Chondrocyte (in vitro differentiated cells): ENCODE results near the gene PILRA. TPM values are rescaled to one million over a fixed set of nuclear protein-coding genes. Genes with fewer than 3 reads are reported as not detected.

Experiments
- DNase-seq: peaks from one replicate; pipeline ENCODE4 v3.0.0; 2021; ENCODE audit warnings: mixed read lengths, low spot score
- H3K27ac Mint-ChIP-seq: one replicate; pipeline ENCODE4 v1.8.0; 2021; ENCODE audit warnings: mild to moderate bottlenecking, moderate library complexity, mixed read lengths; ENCODE audit not compliant: unreplicated experiment
- H3K27me3 Mint-ChIP-seq: 2 replicates; pipeline ENCODE4 v1.8.0; 2021; ENCODE audit warnings: low read depth, mixed read lengths
- H3K36me3 Mint-ChIP-seq: 2 replicates; pipeline ENCODE4 v1.8.0; 2021; ENCODE audit warnings: low read depth, mixed read lengths
- H3K4me1 Mint-ChIP-seq: 2 replicates; pipeline ENCODE4 v1.8.0; 2021; ENCODE audit warnings: low read depth, mild to moderate bottlenecking, mixed read lengths
- H3K4me3 Mint-ChIP-seq: one replicate; pipeline ENCODE4 v1.8.0; 2021; ENCODE audit warnings: mild to moderate bottlenecking, moderate library complexity, mixed read lengths; ENCODE audit not compliant: unreplicated experiment
- H3K9me3 Mint-ChIP-seq: 2 replicates; pipeline ENCODE4 v1.8.0; 2021; ENCODE audit warnings: low read depth, mixed read lengths
- total RNA-seq: library from RNA; stranded (reverse); gene quantifications from 3 replicates; pipeline ENCODE4 v1.2.1, GENCODE V29; 2021
- TF ChIP-seq, protein P1 (sequence below): fragments of 200-600 bp; sonication (generic); IDR thresholded peaks from 2 replicates; pipeline ENCODE4 v1.5.0; 2021; ENCODE audit warnings: antibody characterized with exemption, mild to moderate bottlenecking, moderate library complexity

Gene PILRA
- total RNA-seq, 1 donor from 2014 or later: 0.60 TPM

DNA sequence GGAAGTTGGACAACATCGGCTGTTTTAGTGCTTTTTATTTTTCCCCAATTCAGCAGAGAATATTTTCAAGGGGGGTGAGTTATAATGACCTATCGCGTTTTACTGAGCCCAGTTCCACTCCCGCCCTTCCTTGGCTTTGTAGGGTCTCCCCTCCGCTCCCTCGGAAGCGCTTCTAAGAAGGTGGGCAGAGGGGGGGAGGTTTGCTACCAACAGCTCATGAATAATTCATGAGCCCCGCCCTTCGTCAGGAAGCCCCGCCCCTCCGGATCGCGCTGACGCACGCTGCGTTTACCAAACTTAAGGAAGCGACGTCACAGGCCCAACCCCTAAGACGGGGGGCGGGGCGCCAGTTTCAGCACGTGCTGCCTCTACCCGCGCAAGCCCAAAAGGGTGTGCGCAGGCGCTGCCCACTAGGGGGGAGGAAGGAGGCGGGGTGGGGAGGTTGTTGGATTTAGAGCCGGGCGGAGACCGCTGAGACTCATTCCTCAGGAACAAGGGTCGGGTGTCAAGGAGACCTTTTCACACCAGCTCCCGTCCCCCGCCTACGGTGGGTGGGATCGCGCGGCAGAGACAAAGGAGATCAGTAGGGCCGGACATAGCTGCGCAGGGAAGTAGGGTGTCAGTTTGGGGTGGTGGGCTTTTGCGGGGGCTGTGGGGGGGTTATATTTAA, 55.8 kb downstream of the PILRA start:
- peaks cover 3% of the 10 kb centered on the region for H3K36me3 Mint-ChIP-seq
- no peaks in the 10 kb centered on the region for H3K27me3 Mint-ChIP-seq
- H3K27ac Mint-ChIP-seq: peak overlapping the region; percentile 100
- peaks cover 36% of the 10 kb centered on the region for H3K4me1 Mint-ChIP-seq
- peak overlapping the region; percentile 99 for H3K4me3 Mint-ChIP-seq
- peak; percentile 100 for DNase-seq
- TF ChIP-seq, protein P1, sequence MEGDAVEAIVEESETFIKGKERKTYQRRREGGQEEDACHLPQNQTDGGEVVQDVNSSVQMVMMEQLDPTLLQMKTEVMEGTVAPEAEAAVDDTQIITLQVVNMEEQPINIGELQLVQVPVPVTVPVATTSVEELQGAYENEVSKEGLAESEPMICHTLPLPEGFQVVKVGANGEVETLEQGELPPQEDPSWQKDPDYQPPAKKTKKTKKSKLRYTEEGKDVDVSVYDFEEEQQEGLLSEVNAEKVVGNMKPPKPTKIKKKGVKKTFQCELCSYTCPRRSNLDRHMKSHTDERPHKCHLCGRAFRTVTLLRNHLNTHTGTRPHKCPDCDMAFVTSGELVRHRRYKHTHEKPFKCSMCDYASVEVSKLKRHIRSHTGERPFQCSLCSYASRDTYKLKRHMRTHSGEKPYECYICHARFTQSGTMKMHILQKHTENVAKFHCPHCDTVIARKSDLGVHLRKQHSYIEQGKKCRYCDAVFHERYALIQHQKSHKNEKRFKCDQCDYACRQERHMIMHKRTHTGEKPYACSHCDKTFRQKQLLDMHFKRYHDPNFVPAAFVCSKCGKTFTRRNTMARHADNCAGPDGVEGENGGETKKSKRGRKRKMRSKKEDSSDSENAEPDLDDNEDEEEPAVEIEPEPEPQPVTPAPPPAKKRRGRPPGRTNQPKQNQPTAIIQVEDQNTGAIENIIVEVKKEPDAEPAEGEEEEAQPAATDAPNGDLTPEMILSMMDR: no peak
- H3K9me3 Mint-ChIP-seq: no peaks in the 10 kb centered on the region

DNA sequence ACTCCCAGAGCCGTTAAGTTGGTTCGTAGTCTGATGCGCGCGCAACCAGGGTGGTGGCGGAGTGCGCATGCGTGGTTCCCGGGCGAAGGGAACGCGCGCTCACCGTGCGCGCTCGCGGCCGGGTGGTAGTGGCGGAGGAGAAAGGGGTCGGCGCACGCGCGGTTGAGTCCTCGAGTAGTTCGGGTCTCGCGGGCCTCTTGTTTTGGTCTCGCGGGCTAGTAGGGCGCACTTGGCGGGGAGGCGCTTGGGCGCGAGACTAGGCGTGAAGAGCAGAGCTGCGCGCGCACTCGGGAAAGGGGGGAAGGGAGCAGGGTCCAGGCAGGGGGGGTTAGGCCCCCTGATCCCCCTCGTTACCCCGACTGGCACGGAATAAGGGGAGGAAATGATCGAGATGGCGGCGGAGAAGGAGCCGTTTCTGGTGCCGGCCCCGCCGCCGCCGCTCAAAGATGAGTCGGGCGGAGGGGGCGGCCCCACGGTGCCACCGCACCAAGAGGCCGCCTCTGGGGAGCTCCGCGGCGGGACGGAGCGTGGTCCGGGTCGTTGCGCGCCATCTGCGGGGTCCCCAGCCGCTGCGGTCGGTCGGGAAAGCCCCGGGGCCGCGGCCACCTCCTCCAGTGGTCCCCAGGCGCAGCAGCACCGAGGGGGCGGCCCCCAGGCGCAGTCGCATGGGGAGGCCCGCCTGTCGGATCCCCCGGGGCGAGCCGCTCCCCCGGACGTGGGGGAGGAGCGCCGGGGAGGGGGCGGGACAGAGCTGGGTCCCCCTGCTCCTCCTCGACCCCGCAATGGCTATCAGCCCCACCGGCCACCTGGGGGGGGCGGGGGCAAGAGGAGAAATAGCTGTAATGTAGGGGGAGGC, 56.6 kb downstream of the PILRA start, which contains the start of gene MEPCE:
MEPCE (plus strand) TSS at position 195 of the 856 bp plus-strand sequence; CDS start at position 383, 188 bp downstream.
- H3K36me3 Mint-ChIP-seq: peaks cover 9% of the 10 kb centered on the region
- H3K9me3 Mint-ChIP-seq: no peaks in the 10 kb centered on the region
- H3K27me3 Mint-ChIP-seq: no peaks in the 10 kb centered on the region

DNA sequence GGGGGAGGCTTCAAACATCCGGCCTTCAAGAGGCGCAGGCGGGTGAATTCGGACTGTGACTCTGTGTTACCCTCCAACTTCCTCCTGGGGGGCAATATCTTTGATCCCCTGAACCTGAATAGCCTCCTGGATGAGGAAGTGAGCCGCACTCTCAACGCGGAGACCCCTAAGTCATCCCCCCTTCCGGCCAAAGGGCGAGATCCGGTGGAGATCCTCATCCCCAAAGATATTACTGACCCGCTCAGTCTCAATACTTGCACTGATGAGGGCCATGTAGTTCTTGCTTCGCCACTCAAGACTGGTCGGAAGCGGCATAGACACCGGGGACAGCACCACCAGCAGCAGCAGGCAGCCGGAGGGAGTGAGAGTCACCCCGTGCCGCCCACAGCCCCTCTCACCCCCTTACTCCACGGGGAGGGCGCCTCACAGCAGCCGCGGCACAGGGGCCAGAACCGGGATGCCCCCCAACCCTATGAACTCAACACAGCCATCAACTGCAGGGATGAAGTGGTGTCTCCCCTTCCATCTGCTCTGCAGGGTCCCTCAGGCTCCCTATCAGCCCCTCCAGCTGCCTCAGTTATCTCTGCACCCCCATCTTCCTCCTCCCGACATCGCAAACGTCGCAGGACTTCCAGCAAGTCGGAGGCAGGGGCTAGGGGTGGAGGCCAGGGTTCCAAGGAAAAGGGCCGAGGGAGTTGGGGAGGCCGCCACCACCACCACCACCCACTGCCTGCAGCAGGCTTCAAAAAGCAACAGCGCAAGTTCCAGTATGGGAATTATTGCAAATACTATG, 57.4 kb downstream of the PILRA start:
- TF ChIP-seq, protein P1: no peak
- peak overlapping the region; percentile 89 for H3K27ac Mint-ChIP-seq
- no peaks in the 10 kb centered on the region for H3K9me3 Mint-ChIP-seq
- peak overlapping the region; percentile 74 for H3K4me3 Mint-ChIP-seq
- no peaks in the 10 kb centered on the region for H3K27me3 Mint-ChIP-seq
- peak; percentile 63 for DNase-seq
- peaks cover 50% of the 10 kb centered on the region for H3K4me1 Mint-ChIP-seq
- H3K36me3 Mint-ChIP-seq: peaks cover 9% of the 10 kb centered on the region

More for the DNA sequence above, 56.6 kb downstream of the PILRA start, which contains the start of gene MEPCE:
- peak within 1 kb of the TSS; percentile 100 for H3K27ac Mint-ChIP-seq
- peak; percentile 99 for DNase-seq
- H3K4me1 Mint-ChIP-seq: peaks cover 44% of the 10 kb centered on the region
- TF ChIP-seq, protein P1: no peak
- peak within 1 kb of the TSS; percentile 99 for H3K4me3 Mint-ChIP-seq

DNA sequence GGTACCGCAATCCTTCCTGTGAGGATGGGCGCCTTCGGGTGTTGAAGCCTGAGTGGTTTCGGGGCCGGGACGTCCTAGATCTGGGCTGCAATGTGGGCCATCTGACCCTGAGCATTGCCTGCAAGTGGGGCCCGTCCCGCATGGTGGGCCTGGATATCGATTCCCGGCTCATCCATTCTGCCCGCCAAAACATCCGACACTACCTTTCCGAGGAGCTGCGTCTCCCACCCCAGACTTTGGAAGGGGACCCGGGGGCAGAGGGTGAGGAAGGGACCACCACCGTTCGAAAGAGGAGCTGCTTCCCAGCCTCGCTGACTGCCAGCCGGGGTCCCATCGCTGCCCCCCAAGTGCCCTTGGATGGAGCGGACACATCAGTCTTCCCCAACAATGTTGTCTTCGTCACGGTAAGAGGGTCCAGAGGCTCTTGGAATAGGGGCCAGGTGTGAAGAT, 58.0 kb downstream of the PILRA start:
- peak overlapping the region; percentile 36 for H3K4me3 Mint-ChIP-seq
- H3K27me3 Mint-ChIP-seq: no peaks in the 10 kb centered on the region
- peak overlapping the region; percentile 22 for H3K27ac Mint-ChIP-seq
- DNase-seq: peak; percentile 83
- no peaks in the 10 kb centered on the region for H3K9me3 Mint-ChIP-seq
- peaks cover 50% of the 10 kb centered on the region for H3K4me1 Mint-ChIP-seq
- TF ChIP-seq, protein P1: no peak
- peaks cover 9% of the 10 kb centered on the region for H3K36me3 Mint-ChIP-seq

DNA sequence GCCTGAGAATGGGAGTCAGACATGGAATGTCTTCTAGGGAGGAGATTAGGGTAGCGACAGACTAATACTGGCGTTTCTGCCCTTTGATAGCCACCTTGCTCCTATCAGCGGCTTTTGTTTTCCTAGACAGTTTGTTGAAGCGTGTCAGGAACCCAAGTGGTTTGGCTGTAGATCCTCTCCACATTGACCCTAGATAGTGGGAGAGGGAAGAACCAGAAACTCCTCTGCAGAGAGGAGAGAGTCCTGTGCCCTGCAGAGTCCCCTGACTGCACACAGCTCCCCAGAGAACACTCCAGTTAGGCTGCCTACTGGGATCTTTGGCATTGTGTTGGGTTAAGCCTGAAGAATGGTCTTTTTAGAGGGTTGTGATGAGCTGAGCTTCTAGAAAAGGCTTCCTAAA, 58.8 kb downstream of the PILRA start:
- Mint-ChIP-seq H3K4me1 (peaks cover 50% of the 10 kb centered on the region), H3K36me3 (peaks cover 9% of the 10 kb centered on the region), H3K27me3 (no peaks in the 10 kb centered on the region), H3K27ac (no peak overlapping the region), H3K9me3 (no peaks in the 10 kb centered on the region), H3K4me3 (peak overlapping the region; percentile 36)
- TF ChIP-seq, protein P1: no peak
- no peak for DNase-seq
